AG09319 (cell line): ENCODE data around the gene COL23A1.
"Not testable (repeated sequence)": the region's sequence is repeated elsewhere in the genome, so short reads cannot be mapped to it uniquely, and the experiment has no call there.

Source experiments
- DNase-seq: peaks from one replicate; pipeline ENCODE4 v3.0.0-alpha.2; 2010; ENCODE audit warnings: low read depth; ENCODE audit errors: extremely low read depth
- CTCF ChIP-seq: IDR thresholded peaks from 2 replicates; pipeline ENCODE4 v1.5.1; 2011; ENCODE audit warnings: low read depth, mild to moderate bottlenecking, inconsistent platforms, low read length, moderate library complexity

COL23A1 gene

GRCh38 chr5:178371362-178372111 is 218.7 kb downstream of the COL23A1 start:
- TF ChIP-seq CTCF = no peak
- DNase-seq = no peak

DNA sequence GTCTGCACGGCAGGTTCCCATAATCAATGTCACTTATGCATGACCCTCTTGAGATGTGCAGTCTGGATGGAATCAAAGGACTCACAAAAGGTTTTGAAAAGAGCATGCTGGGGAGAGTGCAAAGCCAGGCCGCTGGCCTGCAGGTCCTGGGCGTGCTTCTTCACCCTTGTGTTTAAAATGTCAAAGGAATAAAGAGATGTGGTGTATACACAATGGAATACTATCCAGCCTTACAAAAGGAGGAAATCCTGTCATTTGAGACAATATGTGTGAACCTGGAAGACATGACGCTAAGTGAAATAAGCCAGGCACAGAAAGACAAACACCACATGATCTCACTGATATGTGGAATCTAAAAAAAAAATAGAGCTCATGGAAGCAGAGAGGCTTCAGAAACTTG is 220.1 kb downstream of the COL23A1 start:
- DNase-seq = no peak
- TF ChIP-seq CTCF = no peak

GRCh38 chr5:178369469-178369868 is 220.7 kb downstream of the COL23A1 start:
- not testable (repeated sequence) for DNase-seq

DNA sequence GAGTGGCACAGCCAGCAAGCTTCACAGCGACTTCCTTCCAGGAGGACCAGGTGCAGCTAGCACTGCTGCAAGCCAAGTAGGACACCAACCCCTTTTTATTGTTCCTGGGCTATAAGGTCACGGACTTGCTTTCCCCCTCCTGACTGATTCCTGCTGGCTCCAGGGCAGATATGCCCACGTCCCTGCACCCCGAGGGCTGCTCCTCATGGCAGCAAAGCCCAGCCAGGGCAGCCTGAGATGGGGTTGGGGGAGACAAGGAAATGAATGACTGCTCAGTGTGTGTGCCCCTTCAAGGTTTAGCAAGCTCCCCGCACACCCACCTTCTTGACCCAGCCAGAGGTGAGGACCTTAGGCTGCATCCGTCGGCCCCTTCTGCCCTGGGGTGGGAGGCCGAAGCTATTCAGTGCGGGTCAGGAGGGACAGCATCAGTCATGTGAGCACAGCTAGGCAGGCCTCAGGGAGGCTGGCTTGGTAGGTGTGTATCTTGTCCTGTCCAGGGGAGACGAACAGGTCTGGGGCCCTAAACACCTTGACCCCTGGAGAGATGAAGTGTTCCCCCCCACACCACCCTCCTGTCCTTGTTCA is 221.4 kb downstream of the COL23A1 start:
- TF ChIP-seq CTCF = no peak
- DNase-seq = no peak

DNA sequence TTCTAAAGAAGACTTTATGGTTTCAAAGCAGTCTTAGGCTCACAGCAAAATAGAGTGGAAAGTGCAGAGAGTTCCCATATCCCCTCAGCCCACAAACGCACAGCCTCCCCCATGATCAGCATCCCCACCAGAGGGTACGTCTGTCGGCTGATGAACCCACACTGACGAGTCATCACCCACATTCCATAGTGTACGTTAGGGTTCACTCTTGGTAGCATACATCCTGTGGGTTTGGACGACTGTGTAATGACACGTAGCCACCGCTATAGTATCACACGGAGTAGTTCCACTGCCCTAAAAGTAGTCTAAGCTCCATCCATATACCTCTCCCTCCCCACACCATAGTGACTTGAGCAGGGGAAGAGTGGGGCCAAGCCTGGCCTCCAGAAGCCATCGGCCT is 221.9 kb downstream of the COL23A1 start:
- no peak for TF ChIP-seq CTCF
- no peak for DNase-seq

GRCh38 chr5:178367736-178368120 is 222.5 kb downstream of the COL23A1 start:
- DNase-seq = no peak
- no peak for TF ChIP-seq CTCF

DNA sequence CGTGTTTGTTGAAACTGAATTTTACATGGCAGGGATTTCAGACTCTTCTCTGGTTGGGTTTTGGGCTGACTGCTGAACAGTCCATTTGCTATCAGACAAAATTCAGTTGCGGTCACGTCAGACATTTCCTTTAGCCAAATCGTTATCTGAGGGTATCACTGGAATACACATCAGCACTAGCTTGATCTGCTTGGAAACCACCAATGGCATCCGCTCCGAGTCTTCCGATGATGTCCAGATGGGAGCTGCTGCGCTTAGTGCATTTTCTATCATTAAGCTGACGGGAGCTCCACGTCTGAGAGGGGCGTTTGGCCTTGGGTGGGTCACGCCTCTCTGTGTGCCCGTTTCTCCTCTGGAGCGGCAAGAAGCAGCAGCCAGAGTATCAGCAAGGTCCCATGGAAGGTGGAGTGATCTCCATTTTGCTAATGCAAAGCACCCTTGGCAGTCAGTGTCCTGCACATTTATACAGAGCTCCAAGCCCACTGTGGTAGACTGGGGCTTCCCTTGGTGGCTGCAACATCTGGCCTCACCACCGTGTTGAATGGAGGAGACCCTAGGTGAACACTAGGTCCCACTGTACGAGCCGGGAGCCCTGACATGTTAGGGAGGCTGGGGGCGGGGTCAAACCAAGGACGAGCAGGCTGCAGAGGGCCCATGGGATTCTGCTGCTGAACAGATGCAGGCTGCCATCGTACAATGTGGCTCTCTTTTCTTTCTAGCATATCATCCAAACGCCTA is 223.0 kb downstream of the COL23A1 start:
- DNase-seq = no peak
- no peak for TF ChIP-seq CTCF
